ENCODE results near the gene CUX1.
"Not testable (repeated sequence)": the region's sequence is repeated elsewhere in the genome, so short reads cannot be mapped to it uniquely, and the experiment has no call there.

The CUX1 gene

DNA sequence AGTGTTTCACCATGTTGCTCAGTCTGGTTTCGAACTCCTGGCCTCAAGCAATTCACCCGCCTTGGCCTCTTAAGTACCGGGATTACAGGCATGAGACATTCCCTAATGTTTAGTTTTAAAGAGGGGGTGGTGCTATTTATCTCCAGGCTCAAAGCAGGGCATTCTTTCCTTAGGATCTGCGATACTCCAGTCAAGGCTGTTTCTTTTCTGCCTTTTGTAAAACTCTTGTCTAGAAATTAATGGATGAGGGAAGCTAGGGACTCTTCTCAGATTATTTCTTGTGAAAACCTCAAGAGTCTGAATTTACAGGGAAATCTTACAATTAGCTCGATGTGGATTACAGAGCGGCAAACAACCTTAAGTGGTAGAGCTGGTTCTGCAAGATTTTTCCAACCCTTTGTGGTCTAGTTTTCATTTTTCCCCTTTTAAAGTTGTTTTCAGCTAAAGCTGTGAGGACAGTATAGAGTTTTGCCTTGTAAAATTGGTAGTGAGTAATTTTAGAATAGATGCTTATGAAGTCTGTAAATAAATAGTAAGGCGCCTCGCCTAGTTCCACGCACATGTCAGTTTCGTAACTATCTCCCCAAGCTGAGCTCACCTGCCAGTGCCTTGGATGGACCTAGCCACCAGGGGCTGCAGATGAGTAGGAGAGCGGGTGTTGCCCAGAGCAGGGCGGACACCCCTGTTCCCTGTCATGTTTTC, 53.1 kb downstream of the CUX1 start:
- no peak for DNase-seq

DNA sequence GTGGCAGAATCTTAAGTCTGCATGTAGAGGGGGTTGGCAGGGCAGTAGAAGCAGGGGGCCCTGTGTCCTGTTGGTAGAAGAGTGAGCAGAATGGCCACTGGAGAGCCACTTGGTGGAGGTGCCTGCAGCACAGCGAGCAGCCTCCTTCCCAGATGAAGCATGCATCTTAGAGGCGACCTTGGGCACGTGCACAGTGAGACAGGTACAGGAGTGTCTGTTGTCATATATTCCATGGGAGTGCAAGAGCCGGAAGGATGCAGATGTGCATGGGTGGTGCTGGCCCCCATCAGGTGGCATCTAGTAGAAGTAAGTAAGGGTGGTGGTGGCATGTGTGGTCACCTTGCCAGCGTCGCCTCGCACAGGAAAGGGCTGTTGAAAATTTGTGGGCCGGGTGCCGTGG, 53.9 kb downstream of the CUX1 start:
- no peak for DNase-seq

GRCh38 chr7:101874028-101874427, 56.6 kb downstream of the CUX1 start:
- DNase-seq: no peak

DNA sequence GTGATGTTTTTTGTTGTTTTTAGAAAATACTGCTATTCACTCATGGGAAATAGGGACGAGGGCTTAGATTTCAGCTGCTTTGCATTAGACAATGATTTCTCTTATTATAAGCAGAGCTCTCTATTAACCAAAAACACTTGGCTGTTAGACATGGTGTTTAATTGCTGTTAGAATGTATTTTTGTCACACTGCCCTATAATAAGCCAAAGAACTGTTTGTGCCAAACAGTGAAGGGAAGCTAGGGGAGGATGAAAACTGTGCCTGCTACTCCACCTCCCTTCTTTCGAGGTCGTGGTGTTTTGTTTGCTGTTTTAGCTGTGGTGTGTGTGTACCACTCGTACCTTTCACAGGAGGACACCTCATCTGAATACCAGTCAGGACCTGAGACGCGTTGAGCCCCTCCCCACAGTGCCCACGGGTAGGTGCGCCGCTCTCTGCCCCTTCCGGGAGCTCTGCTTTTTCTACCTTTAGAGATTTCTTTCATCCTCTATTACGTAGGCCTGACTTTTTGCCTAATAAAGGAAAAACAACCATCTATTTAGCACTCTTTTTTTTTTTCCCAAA, 57.9 kb downstream of the CUX1 start:
- no peak for DNase-seq

GRCh38 chr7:101877882-101878591, 60.6 kb downstream of the CUX1 start:
- DNase-seq: no peak

DNA sequence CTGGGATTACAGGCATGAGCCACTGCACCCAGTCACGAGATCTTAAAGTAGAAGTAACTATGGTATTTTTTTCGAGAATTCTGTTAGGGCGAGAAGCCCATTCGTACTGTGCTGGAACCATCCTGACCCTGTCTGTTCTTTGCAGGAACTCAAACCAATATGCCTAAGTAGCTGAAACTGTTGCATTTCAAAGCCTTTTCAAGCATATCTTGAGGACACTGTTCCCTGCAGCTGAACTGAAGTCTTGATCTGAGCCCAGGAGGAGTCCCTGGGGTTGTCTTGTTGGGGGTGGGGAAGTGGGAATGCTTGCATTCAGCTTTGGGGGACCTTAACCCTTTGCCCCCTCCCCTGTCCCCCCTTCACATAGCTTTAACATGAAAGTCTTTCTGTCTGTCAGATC, 61.5 kb downstream of the CUX1 start:
- DNase-seq: no peak

DNA sequence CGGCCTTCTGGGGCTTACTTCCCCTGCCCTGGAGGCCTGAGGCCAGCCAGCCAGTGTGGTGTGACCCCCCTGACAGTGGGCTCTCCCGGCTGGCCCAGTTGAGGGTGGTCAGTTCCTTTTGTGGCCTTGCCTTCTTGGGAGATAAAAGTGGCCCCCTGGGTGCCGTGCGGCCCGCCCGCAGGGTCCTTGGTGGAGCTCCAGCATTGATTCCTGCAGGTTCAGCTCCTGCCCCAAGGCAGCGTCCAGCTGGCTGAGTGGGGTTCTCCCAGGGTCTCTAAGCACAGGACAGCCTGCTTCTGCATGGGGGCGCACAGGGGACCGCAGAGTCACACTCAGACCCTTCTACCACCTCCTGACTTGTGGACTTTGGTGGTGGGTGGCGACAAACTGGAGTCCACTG, 62.1 kb downstream of the CUX1 start:
- DNase-seq: no peak

GRCh38 chr7:101880282-101881054, 63.0 kb downstream of the CUX1 start:
- peak; percentile 50 for DNase-seq

DNA sequence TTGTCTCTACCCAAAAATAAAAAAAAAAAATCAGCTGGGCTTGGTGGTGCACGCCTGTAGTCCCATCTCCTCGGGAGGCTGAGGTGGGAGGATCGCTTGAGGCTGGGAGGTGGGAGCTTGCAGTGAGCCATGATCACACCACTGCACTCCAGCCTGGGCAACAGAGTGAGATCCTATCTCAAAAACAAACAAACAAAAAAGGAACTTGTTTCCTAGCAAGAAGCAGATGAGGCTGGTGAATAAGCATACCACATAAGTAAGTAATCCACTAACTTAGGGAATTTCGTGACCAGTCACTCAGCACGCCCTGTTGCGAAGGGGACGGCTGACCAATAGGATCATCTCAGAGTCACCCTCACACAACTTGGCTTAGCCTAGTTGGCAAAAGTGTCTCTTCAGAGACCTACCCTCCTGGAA, 64.6 kb downstream of the CUX1 start:
- DNase-seq: no peak

GRCh38 chr7:101882595-101883564, 65.5 kb downstream of the CUX1 start:
- peak; percentile 62 for DNase-seq

GRCh38 chr7:101884671-101885596, 67.5 kb downstream of the CUX1 start:
- no peak for DNase-seq

DNA sequence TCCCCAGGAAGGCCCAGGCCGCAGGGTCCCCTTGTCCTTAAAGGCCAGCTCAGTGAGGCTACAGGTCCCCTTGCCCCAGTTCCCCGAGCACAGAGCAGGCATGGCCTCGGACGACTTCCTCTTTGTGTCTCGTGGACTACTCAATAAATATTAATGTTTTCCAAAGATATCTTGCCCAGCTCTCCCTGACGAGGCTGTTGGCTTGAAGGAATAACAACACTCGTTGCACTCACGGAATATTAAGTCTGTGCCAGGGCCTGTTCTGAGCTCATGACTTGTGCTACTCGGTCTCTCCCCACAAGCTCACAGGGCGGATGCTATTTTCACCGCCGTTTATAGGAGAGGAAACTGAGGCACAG, 68.2 kb downstream of the CUX1 start:
- no peak for DNase-seq

DNA sequence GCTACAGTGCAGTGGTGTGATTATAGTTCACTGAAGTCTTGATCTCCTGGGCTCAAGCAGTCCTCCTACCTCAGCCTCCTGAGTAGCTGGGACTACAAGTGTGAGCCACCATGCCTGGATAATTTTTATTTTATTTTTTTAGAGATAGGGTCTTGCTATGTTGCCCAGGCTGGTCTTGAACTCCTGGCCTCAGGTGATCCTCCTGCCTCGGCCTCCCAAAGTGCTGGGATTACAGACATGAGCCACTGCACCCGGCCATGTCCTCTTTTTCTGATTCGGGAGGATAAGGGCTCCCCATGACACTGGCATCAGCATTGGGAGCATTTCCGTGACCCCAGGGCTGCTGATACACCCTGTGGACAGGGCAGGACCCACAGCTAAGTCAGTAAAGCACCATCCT, 69.9 kb downstream of the CUX1 start:
- DNase-seq: not testable (repeated sequence)

DNA sequence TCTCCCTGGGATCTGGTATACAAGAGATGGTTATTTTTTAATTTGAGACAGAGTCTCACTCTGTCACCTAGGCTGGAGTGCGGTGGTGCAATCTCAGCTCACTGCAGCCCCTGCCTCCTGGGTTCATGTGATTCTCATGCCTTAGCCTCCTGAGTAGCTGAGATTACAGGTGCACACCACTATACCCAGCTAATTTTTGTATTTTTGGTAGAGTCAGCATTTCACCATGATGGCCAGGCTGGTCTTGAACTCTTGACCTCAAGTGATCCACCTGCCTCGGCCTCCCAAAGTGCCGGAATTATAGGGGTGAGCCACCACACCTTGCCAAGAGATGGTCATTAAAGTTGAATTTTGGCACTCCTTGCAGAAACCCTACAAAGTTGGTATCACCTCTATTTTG, 71.1 kb downstream of the CUX1 start:
- DNase-seq: not testable (repeated sequence)

DNA sequence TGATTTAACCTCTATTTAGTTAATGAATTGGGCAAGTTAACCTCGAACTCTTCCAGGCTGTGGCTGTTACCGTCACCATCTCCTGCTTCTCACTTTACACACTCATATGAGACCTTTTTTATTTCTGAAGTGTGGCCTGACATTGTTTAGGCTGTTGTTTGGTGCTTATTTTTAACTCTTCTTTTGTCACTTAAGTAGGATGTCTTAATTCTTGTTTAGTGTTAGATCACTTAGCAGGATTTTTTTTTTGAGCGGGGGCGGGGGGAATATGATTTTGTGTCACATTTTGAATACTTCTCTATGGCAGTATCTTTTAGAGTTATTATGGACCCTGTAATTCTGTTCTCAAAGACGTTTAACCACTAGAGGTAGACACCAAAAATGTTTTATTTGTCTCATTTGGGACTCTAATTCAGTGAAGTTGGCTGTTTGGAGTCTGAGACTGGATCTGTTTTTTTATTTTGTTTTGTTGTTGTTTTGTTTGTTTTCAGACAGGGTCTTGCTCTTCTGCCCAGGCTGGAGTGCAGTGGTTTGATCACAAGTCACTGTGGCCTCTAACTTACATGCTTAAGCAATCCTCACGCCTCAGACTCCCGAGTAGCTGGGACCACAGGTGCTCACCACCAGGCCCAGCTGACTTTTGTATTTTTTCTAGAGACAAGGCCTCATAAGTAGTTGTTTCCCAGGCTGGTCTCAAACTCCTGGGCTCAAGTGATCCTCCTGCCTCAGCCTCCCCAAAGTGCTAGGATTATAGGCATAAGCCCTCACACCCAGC, 73.5 kb downstream of the CUX1 start:
- DNase-seq: no peak

GRCh38 chr7:101891936-101892640, 74.7 kb downstream of the CUX1 start:
- DNase-seq: no peak

DNA sequence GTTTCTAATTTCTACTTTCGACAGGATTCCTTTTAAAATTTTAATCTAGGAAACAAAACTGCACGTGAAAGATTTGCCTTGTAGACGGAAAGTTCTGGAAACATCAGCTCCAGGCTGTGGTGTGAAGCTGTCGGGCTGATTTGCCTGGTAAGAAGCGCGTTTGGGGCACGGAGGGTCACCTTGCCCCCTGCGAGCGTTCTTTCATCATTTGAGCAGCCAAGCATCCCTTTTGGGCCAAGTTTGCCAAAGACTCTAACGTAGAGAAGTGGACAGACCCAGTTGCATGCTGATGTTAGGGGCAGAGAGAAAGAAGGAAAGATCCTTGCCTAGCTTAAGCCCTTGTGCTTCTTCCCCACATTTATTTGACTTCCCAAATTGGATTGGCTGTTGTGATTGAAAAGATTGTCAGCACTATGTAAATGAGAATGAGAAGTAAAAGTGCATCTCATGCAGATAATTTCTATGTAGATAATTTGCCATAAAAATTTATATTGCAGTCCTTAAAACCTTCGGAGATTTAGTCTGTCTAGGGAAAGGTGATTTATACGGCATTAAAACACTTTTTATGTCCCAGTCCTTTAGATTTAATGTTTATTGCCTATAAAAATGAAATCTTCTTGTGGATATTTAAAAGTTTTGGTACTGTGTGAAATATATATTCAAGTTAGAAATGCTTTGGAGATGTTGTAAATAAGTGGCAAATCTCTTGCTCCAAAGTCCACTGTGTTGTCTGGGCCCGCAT, 76.1 kb downstream of the CUX1 start:
- DNase-seq: no peak

- peak; percentile 26 for DNase-seq
Measured at GRCh38 chr7:101896316-101896715, 78.9 kb downstream of the CUX1 start.

- DNase-seq: no peak
Measured at GRCh38 chr7:101896941-101897340, 79.5 kb downstream of the CUX1 start.
